Stimulated activated CD8-positive, alpha-beta memory T cell treated with anti-CD3 and anti-CD28 coated beads, Interleukin-7, amount 100 ng/mL, for 4 hours (primary cell): ENCODE data around the gene PTRH1.

Source experiments
- DNase-seq, 2 donors: peaks; one replicate each; pipeline ENCODE4 v3.0.0-alpha.2; 2020; ENCODE audit warnings: low read depth in 2 of 2

The PTRH1 gene

DNA sequence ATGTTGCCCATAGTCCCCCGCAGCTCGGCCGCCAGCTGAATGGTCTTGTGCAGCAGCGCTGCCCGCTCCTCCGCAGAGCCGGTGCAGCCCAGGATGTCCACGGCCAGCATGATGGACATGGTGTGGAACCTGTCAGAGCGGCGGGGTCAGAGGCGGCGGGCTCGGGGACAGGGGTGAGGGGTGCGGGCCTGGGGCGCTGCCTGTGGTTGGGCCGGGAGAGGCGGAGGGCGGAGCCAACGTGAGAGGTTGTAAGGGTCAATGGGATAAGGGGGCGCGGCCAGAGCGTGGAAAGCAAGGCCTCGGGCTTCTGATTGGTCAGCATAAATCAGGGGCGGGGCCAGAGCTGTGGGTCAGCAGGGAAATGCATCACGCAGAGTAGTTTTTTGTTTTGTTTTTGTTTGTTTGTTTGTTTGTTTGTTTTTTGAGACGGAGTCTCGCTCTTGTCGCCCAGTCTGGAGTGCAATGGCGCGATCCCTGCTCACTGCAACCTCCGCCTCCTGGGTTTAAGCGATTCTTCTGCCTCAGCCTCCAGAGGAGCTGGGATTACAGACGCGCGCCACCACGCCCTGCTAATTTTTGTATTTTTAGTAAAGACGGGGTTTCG, 26.5 kb upstream of the PTRH1 start:
- no peak for DNase-seq

DNA sequence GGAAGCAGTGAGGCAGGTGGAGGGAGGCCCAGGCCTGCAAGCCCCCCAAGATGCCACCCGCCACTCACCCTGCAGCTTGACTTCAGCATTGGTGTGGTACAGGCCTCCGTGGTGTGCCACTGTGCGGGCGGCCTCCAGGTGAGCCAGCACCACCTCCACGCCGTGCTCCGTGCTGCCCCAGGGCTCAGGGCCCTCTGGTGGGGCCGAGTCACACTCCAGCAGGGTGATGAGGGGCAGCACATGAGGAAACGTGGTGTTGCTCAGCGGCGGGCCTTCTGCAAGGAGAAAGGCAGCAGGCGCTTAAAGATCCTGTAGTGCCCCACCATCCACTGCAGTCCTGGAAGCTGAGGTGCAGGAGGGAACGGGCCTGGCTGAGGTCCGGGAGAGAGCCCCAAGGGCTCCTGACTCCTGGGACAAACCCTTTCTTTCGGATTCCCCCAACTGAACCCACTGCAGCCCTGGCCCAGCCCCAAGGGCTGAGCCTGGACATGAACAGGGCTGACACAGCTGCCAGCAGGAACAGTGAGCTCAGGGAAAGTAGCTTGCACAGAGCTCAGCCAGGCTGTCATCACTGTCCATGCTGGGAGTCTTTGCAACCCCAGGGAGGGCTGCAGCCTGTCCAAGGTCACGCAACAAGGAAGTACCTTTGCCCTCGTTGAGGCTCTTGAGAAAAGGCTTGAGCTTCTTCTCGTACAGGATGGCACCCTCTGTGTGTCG, 24.3 kb upstream of the PTRH1 start:
- no peak for DNase-seq

DNA sequence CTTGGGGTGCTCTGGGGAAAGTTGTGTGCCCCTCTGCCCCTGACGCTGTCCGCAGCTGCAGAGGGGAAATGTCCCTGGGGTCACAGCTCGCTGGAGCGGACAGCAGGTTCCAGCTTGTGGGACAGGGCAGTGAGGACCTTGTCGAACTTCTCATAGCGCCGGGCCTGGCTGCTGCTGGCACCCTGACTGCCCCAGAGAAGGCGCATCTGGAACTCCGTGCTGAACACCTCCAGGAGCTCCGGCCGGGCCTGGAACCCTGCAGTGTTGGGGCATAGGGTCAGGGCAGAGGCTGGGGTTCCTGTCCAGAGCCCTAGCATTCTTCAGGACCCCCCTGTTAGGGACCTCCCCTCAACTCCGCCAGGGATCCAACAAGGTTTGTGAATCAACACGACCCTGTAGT, 23.2 kb upstream of the PTRH1 start:
- DNase-seq, result no peak

DNA sequence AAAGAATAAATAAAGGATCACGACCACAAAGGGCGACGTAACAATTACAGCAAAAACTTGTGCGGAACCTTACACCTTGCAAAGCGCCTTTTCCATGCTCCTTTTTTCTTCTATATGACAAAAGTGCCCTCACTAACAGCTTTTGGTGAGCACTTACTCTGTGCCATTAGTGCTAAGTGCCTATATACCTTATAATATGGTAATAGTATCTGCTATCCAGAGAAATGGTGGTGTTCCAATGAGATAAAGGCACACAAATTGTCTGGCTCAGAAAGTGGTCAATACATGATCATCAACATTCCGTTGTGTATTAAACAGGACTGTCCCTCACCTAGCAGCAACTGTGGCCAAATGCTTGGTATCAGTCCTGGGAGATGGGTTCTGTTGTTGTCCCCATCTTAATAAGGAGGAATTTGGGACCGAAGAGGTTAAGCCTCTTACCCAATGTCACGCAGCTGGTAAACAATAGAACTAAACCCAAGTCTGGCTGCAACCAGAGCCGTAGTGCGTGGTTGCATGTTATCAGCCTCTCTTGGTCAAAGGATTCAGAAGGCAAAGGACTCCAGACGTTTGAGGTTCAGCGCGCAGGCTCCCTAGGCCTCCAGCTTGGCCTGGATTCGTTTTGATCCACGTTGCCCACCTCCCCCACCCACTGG, 20.2 kb upstream of the PTRH1 start:
- no peak for DNase-seq

DNA sequence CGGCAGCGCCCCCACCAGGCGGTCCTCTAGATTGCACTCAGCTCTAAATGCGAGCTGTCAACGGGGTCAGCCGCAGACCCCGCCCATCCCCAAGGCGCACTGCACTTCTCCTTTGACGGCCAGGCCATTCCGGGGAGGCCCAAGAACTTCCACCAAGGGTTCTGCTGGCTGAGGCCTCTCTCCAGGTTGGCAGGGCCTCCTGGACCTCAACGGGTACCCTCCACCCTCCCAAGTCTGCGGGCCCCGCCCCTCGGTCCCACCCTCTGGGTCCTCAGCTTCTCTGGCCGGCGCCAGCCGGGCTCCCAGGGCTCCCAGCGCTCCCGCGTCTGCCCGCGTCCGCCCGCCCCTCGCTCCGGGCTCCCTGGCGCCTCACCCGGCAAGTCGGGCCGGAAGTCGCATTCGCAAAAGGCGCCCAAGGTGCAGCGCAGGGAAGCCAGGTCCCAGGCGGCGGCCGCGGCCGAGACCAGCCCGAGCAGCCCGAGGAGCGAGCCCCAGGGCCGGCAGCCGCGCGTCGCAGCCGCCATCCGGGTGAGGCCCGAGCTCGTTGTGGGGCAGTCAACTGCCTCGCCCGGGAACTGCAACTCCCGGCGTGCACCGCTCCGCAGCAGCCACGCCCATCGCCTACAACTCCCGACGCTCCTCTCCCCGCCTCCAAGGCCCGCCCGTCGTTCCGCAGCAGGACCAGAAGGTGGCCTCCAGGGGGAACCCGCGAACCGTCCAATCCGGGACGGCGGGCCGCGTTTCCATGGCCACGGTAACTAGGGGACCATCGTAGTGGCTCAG, 19.5 kb upstream of the PTRH1 start, which contains the start of gene TOR2A:
Gene TOR2A (minus strand): TSS at position 548 of the 783 bp plus-strand sequence. CDS start 24 bp downstream, at position 524.
- DNase-seq, result peak; percentile 94 to 95

DNA sequence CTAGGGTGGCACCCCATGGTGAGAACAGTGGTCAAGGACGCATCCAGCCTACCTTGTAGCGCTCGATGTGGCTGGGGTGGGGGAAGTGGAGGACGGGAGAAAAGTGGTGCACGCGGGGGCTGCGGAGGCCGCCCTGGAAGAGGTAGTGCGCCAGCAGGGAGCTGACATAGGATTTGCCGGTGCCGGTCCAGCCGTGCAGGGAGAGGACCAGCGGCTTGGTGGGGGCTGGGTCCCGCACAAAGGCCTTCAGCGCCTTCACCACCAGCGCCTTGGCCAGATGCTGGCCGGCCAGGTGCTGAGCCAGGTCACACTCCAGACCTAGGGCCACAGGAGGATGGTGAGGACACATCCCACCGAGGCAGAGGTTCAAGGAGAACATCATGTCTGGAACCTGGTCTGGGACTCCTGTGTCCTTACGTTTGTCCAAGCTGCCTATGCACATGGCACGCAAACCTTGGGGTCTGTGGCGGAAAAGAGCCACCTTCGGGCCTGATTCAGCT, 18.8 kb upstream of the PTRH1 start:
- DNase-seq, result no peak

DNA sequence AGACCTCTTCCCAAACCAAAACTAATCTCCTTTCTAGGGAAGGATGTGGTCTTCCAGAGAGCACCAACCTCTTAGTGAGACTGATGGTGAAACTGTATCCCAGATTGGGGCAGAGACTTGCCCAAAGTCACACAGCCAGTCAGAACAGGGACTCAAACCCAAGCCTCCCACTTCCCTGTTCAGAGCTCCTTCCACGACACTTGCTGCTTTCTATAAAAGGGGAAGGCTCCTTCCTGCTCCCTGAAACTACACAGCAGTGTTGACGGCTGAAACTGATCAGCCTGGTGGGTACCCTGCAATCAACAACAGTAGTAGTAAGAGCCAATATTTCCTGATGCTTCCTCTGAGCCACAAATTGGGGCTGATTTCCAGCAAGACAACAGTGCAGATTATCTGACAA, 18.2 kb upstream of the PTRH1 start:
- no peak for DNase-seq

DNA sequence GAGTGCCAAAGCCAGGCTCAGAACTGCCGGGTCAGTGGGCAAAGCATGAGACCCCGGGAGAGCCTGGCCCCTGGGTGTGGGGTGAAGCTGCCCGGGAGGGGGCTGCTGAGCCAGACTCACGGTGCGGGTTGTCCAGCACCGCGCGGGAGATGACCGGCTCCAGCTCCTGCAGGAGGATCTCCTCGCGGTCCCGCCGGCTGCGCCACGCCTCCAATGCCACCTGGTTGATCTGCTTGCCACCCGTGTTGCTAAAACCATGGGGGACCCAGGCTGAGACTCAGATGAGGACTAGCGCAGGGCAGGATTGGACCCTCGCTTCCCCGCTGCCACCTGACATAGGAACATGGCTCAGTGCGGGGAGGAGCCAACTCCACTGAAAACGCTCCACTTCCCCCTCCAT, 17.0 kb upstream of the PTRH1 start:
- DNase-seq, result no peak

DNA sequence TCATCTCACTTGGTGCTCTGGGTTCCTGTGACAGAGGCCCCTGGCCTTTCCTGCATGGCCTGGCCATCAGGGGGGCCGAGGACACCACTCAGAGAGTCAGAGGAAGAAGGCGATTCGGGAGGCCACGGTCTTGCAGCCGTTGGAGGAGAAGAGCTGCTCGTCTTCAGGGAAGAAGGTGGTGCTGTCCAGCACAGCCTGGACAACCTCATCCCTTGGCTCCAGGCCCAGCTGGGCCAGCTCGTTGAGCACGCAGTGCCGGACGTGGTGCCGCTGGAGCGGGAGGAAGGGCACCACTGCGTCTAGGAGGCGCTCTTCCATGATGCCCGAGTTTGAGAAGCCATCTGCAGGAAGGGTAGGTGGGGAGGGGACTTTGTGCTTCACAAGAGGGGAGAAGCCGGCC, 16.5 kb upstream of the PTRH1 start:
- DNase-seq, result no peak

DNA sequence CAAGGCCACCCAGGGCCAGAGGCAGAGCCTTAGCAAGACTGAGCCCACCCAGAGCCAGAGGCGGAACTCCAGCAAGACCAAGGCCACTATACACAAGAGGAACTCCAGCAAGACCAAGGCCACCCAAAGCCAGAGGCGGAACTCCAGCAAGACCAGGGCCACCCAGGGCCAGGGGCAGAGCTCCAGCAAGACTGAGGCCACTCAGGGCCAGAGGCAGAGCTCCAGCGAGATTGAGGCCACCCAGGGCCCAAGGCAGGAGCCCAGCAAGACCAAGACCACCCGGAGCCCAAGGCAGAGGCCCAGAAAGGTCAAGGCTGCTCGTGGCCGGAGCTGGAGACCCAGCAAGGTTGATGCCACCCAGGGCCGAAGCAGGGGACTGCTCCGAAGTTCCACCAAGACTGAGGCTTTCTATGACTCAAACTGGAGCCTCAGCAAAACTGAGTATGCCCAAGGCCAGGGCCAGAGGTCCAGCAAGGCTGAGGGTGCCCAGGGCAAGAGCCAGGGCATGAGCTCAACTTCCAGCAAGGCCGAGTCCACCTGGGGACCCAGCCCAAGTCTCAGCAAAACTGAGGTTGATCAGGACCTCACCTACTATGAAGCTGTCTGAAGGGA, 15.4 kb upstream of the PTRH1 start:
- no peak for DNase-seq

DNA sequence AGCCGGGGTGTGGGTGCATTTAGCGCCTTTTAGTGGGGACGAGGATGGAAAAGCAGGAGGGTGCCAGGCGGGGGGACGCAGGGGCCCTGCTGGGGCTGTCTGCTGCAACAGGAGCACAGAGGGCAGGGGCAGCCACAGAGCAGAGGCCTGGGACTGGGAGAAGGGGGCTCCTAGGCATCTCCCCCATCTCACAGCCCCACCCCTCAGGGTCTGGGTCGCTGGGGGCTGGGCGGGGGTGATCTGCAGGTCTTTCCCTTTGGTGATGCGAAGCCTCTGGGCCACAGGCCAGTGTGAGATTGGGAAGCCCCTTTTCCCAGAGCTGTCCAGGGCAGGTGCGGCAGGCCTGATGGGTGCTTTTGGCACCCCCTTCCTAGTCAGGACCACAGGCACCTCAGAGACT, 14.8 kb upstream of the PTRH1 start:
- no peak for DNase-seq

DNA sequence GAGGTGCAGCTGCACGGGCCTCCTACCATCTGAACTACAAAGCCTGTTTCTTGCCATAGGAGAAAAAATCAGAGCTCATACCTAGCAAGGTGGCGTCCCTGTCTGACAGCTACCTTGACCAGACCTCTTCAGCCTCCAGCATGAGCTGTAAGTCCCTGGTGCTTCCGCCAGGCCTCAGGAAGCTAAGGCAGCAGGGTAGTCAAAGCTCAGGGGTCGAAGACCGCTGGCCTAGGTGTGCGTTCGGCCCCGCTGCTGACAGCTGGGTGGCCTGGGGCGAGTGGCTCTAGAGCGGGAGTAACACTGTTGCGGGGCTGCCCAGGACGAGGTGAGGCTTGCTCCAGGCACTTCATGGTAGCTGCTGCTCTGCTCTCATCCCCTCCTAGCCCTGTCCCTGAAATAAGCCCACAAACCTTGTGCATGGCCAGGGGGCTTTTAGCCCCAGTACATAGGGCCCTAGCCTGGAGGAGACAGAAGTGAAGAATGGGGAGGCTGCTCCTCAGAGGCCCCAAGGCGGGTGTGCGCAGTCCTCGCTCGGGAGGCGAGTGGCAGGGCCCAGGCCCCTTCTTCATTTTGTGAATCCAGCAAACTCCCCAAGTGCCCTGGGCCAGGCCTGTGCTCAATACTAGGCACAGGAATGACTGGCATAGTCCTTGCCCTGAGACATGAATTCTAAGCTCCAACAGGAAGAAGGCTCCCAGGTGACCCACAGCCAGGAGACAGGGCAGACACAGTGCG, 14.2 kb upstream of the PTRH1 start:
- no peak for DNase-seq

DNA sequence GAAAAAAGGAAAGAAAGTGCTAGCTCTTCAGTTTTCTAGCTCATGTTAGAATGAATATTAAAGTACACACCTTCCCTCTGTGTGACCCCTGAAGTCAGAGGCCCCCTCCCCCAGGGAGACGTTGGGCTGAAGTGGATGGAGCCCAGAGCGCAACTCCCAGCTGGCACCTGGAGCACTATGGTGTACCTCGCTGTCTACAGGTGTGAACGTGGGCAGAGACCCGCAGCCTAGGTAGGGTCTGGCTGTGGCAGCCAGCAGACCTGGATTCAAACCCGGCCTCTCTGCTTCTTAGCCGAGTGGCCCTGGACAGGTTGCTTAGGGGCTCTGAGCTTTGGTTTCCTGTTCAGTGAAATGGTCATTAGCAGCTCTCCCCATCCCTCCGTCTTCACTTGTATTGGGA, 13.3 kb upstream of the PTRH1 start:
- DNase-seq, result no peak

DNA sequence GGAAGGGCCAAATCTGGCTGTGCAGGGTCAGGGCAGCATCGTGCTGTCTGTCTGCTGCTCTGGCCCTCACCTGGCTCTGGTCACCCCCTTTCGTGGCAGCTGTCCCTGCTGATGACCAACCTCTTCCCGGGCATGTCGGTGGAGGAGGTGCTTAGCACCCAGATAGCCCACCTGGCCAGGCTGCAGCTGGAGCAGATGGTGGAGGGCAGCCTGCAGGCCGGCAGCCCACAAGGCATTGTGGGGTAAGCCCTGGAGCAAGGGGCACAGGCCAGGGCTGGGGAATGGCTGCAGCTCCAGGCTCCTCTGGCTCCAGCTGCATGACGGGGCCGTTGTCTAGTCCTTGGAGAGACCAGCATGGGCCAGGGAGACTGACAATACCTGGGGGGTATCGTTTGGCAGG, 11.4 kb upstream of the PTRH1 start:
- DNase-seq, result no peak

DNA sequence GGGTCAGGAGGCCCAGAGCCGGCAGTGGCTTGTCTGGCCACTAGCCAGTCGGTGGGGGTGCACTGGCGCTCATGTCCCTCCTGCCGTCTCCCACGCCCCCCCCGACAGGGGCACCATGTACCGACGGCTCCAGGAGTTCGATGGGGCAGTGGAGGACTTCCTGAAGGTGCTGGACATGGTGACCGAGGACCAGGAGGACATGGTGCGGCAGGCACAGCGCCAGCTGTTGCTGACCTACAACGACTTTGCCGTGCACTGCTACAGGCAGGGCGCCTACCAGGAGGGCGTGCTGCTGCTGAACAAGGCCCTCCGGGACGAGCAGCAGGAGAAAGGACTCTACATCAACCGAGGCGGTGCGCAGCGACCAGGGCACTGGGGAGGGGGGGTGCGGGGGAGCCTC, 8.5 kb upstream of the PTRH1 start:
- DNase-seq, result no peak

DNA sequence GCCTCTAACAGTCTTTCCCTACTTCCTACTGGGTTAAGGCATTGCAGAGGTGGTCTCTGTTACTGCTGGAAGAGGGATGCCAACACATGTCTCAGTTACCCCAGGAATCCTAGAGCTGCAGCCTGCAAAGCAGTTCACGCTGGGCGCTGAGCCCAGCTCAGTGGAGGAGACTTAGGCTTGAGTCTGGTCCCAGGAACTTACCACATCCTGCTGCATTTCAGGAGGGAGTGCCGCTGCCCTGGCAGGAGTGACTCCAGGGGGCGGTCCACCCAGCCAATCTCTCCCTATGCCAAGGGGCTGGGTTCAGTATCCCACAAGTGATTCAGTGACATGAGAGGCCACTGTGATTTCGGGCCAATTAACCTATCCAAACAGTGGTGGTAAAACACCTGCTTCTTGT, 8.0 kb upstream of the PTRH1 start:
- DNase-seq, result no peak

DNA sequence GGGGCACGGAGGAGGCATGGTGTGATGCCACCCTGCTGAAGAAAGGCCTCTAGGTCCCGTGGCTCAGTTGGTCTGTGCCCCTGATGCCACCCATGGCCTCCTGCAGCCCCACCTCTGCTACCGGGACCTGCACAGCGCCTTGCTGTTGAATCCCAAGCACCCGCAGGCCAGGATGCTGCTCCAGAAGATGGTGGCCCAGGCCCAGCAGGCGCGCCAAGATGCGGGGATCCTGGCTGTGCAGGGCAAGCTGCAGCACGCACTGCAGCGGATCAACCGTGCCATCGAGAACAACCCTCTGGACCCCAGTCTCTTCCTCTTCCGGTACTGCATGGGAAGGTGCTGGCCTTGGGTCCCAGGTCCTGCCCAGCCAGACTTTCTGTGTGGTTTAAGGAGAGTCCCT, 7.5 kb upstream of the PTRH1 start:
- DNase-seq, result no peak

DNA sequence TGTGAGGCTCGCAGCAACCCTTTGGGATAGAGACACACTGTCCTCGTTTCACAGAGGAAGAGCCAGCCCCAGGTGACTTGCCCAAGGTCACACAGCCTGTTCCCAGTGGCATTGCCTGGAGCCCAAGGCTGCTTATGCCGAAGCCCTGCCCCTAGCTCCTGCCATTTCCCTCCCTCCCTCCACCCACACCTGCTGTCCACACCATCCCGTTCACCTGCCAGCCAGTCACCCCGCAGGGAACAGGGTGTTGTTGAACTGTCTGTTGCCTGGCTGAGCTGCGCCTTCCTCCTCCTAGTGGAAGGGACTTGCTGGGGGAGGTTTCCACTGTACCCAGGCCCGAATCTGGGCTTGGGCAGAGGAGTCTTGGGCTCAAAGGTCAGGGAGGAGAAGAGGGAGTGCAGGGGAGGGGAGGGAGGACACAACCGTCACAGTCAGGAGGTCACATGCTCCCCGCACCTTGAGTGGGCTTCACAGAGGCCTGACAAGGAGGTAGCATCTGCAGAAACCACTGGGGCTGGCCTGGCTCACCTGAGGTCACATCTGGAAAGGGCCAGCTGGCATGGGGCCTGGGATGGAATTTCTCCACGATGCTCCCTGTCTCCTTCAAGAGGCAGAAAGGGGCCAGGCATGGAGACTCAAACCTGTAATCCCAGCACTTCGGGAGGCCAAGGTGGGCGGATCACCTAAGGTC, 6.7 kb upstream of the PTRH1 start:
- DNase-seq, result no peak

DNA sequence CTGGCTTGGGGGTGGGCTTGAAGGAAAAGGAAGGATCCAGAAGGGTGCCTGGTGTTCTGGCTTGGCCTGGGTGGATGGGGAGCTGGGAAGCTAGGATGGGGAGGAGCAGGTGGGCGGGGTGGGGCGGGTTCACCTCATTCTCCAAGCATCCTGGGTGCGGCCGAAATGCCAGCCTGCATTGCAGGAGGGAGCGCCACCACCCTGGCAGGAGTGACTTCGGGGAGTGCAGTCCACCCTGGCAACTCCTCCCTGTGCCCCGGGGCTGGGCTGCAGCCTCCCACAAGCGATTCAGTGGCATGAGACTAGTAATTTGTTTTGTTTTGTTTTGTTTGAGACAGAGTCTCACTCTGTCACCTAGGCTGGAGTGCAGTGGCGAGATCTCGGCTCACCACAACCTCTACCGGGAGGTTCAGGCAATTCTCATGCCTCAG, 5.9 kb upstream of the PTRH1 start:
- no peak for DNase-seq

DNA sequence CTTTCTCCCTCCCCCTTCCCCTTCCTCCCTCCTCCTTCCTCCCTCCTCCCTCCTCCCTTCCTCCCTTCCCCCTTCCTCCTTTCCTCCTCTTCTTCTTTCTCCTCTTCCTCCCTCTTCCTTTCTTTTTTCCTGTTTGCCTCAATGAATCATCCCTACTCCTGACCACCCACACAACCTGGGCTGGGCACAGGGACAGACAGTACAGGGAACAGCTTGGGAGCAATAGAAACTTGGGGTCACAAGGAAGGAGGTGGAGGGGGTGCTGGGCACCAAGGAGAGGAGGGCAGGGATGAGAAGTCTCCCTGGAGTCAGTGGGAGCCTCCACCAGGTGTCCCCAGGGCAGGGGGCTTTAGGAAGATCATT, 5.4 kb upstream of the PTRH1 start:
- no peak for DNase-seq
